Keratinocyte (primary cell): Measurements from ENCODE around the gene BMPR1B. TPM values are rescaled to one million over a fixed set of nuclear protein-coding genes. Genes with fewer than 3 reads are reported as not detected.

ENCODE experiments used
- DNase-seq: peaks from one replicate; pipeline ENCODE4 v3.0.0-alpha.2; 2011; ENCODE audit warnings: low read depth, missing footprints, low spot score
- FAIRE-seq: peaks from 2 replicates; lab custom pipeline; 2011; peaks lifted over from hg19 to GRCh38; lab: Jason Lieb, UNC
- H2AFZ ChIP-seq: 2 replicates; pipeline ENCODE4 v1.6.0; 2012; ENCODE audit warnings: low read length, control low read depth, inconsistent platforms; ENCODE audit not compliant: control insufficient read depth
- H3K27ac ChIP-seq: 2 replicates; pipeline ENCODE4 v1.5.1; 2011; ENCODE audit warnings: low read length; ENCODE audit not compliant: control insufficient read depth, insufficient read depth
- H3K27me3 ChIP-seq: 3 replicates; pipeline ENCODE4 v1.6.0; 2011; ENCODE audit warnings: low read length; ENCODE audit not compliant: control insufficient read depth, insufficient read depth; ENCODE audit errors: extremely low read depth
- H3K36me3 ChIP-seq, 2 experiments: 2 replicates in 1 of 2; 3 replicates in 1 of 2; pipeline ENCODE4 v1.5.1; 2011; ENCODE audit warnings: low read length in 2 of 2, mild to moderate bottlenecking in 1 of 2; ENCODE audit not compliant: control insufficient read depth in 2 of 2, insufficient read depth in 2 of 2; ENCODE audit errors: extremely low read depth in 1 of 2
- H3K4me1 ChIP-seq: 3 replicates; pipeline ENCODE4 v1.5.1; 2011; ENCODE audit warnings: low read length; ENCODE audit not compliant: control insufficient read depth, insufficient read depth; ENCODE audit errors: extremely low read depth
- H3K4me2 ChIP-seq: 3 replicates; pipeline ENCODE4 v1.6.0; 2011; ENCODE audit warnings: low read depth, low read length; ENCODE audit not compliant: control insufficient read depth, insufficient read depth; ENCODE audit errors: extremely low read depth
- H3K4me3 ChIP-seq, 3 experiments: fragments of 200-600 bp in 1 of 3; sonication (generic) in 1 of 3; 2 replicates in 2 of 3; 3 replicates in 1 of 3; pipeline ENCODE4 v1.5.1; 2011 to 2016; ENCODE audit warnings: low read length in 3 of 3, mild to moderate bottlenecking in 3 of 3, control low read depth in 2 of 3, inconsistent platforms in 1 of 3, low read depth in 1 of 3, mixed read lengths in 1 of 3, mixed run types in 1 of 3, moderate library complexity in 1 of 3; ENCODE audit not compliant: control insufficient read depth in 2 of 3, insufficient read depth in 2 of 3; ENCODE audit errors: extremely low read depth in 1 of 3
- H3K79me2 ChIP-seq: 2 replicates; pipeline ENCODE4 v1.6.0; 2012; ENCODE audit warnings: low read length; ENCODE audit not compliant: control insufficient read depth, insufficient read depth
- H3K9ac ChIP-seq: 3 replicates; pipeline ENCODE4 v1.6.0; 2011; ENCODE audit warnings: low read length; ENCODE audit not compliant: control insufficient read depth, insufficient read depth; ENCODE audit errors: extremely low read depth
- H3K9me1 ChIP-seq: 3 replicates; pipeline ENCODE4 v1.6.0; 2011; ENCODE audit warnings: low read length; ENCODE audit not compliant: control insufficient read depth, insufficient read depth; ENCODE audit errors: extremely low read depth
- H3K9me3 ChIP-seq: 2 replicates; pipeline ENCODE4 v1.5.1; 2012; ENCODE audit warnings: low read depth, low read length; ENCODE audit not compliant: control insufficient read depth
- H4K20me1 ChIP-seq: 3 replicates; pipeline ENCODE4 v1.6.0; 2011; ENCODE audit warnings: low read length; ENCODE audit not compliant: control insufficient read depth, insufficient read depth; ENCODE audit errors: extremely low read depth
- CTCF ChIP-seq, 3 experiments: IDR thresholded peaks in 1 of 3; conservative IDR thresholded peaks in 1 of 3; optimal IDR thresholded peaks in 1 of 3; 2 replicates in 2 of 3; 3 replicates in 1 of 3; pipeline versions ENCODE3 to v1.5.1; 2011; ENCODE audit warnings: low read length in 3 of 3, mild to moderate bottlenecking in 3 of 3, moderate library complexity in 2 of 3, control low read depth in 1 of 3, inconsistent platforms in 1 of 3; ENCODE audit not compliant: insufficient read depth in 2 of 3; ENCODE audit errors: extremely low read depth in 1 of 3
- EZH2 ChIP-seq: IDR thresholded peaks from one replicate; pipeline ENCODE4 v1.6.1; 2012; ENCODE audit warnings: inconsistent platforms, mild to moderate bottlenecking, low read length, moderate library complexity
- dilution Hi-C: fragments of 300-500 bp; cut with MboI; formaldehyde crosslinking; loops from one replicate; pipeline ENCODE4 v1.7.0; 2020; ENCODE audit warnings: low sequenced_read_pairs; ENCODE audit not compliant: extremely low pct_ligation_motif_present
- polyA plus RNA-seq, 5 experiments: library from polyadenylated mRNA; depleted of rRNA in 3 of 5; stranded (reverse) in 3 of 5; stranded (forward) in 1 of 5; unstranded in 1 of 5; fragments of >200 nt; gene quantifications; 1 replicate in 1 of 5; 2 replicates in 3 of 5; 3 replicates in 1 of 5; pipeline versions ENCODE4 v1.2.1 to v1.2.3, GENCODE V29; 2011 to 2012; ENCODE audit warnings: missing spikeins in 2 of 5, low read depth in 1 of 5, low replicate concordance in 1 of 5

Gene BMPR1B
- polyA plus RNA-seq, 1 donor (not counting 4 experiments of a cell fraction or from before 2014, with no cell fraction given), result 0.89 TPM

- FAIRE-seq, result no peak
Measured at GRCh38 chr4:95027905-95028618, 270.3 kb downstream of the BMPR1B start.

GRCh38 chr4:95038791-95039190 lies 281.0 kb downstream of the BMPR1B start:
- H2AFZ ChIP-seq, result no peak overlapping the region
- H3K79me2 ChIP-seq, result no peaks in the 10 kb centered on the region
- DNase-seq, result no peak
- H3K36me3 ChIP-seq, result no peaks in the 10 kb centered on the region
- H4K20me1 ChIP-seq, result no peaks in the 10 kb centered on the region
- no peak overlapping the region for H3K9ac ChIP-seq
- H3K27me3 ChIP-seq, result no peaks in the 10 kb centered on the region
- no peaks in the 10 kb centered on the region for H3K4me1 ChIP-seq
- no peak overlapping the region for H3K4me2 ChIP-seq
- H3K4me3 ChIP-seq, result no peak overlapping the region
- no peak overlapping the region for H3K27ac ChIP-seq
- H3K9me3 ChIP-seq, result no peaks in the 10 kb centered on the region
- dilution Hi-C loops, result no loop called here
- no peak for FAIRE-seq
- no peaks in the 10 kb centered on the region for H3K9me1 ChIP-seq
- TF ChIP-seq CTCF (optimal IDR thresholded peaks at IDR 0.05 in 1 of 3, IDR thresholded peaks at IDR 0.05 in 1 of 3, conservative IDR thresholded peaks at IDR 0.05 in 1 of 3; ENCODE audit: extremely low read depth in 1 of 3, insufficient read depth in 2 of 3, low read length in 3 of 3), result no peak
- TF ChIP-seq EZH2, result no peak

More at GRCh38 chr4:95027905-95028618, 270.3 kb downstream of the BMPR1B start:
- H3K27ac ChIP-seq, result no peak overlapping the region
- dilution Hi-C loops, result no loop called here
- H3K9me3 ChIP-seq, result no peaks in the 10 kb centered on the region
- H3K79me2 ChIP-seq, result no peaks in the 10 kb centered on the region
- H2AFZ ChIP-seq, result no peak overlapping the region
- H3K36me3 ChIP-seq, result no peaks in the 10 kb centered on the region
- H3K4me1 ChIP-seq, result no peaks in the 10 kb centered on the region
- TF ChIP-seq CTCF (optimal IDR thresholded peaks at IDR 0.05 in 1 of 3, IDR thresholded peaks at IDR 0.05 in 1 of 3, conservative IDR thresholded peaks at IDR 0.05 in 1 of 3; ENCODE audit: extremely low read depth in 1 of 3, insufficient read depth in 2 of 3, low read length in 3 of 3) (no peak), EZH2 (no peak)
- no peaks in the 10 kb centered on the region for H3K27me3 ChIP-seq
- DNase-seq, result no peak
- H3K4me2 ChIP-seq, result no peak overlapping the region
- H3K9me1 ChIP-seq, result no peaks in the 10 kb centered on the region
- no peak overlapping the region for H3K9ac ChIP-seq
- H3K4me3 ChIP-seq, result no peak overlapping the region
- H4K20me1 ChIP-seq, result no peaks in the 10 kb centered on the region
